RKO (cell line): ENCODE results near the gene LONRF3.

ENCODE experiments used
- DNase-seq: peaks from one replicate; pipeline ENCODE4 v3.0.0-alpha.2; 2016; ENCODE audit warnings: low spot score

LONRF3 gene

GRCh38 chrX:119036107-119037029, 62.0 kb downstream of the LONRF3 start:
- no peak for DNase-seq

- DNase-seq: no peak
Measured at GRCh38 chrX:119040432-119040831, 66.0 kb downstream of the LONRF3 start.

GRCh38 chrX:119041175-119041574, 66.8 kb downstream of the LONRF3 start:
- DNase-seq: peak; percentile 88

- no peak for DNase-seq
Measured at GRCh38 chrX:119042040-119042439, 67.6 kb downstream of the LONRF3 start.

- DNase-seq: no peak
Measured at GRCh38 chrX:119042996-119043395, 68.6 kb downstream of the LONRF3 start.

GRCh38 chrX:119045884-119046283, 71.5 kb downstream of the LONRF3 start:
- no peak for DNase-seq

GRCh38 chrX:119055687-119056086, 81.3 kb downstream of the LONRF3 start:
- no peak for DNase-seq

GRCh38 chrX:119062750-119063374, 88.4 kb downstream of the LONRF3 start:
- DNase-seq: no peak

- DNase-seq: no peak
Measured at GRCh38 chrX:119063428-119063827, 89.0 kb downstream of the LONRF3 start.

- DNase-seq: peak; percentile 73
Measured at GRCh38 chrX:119067023-119067739, 92.8 kb downstream of the LONRF3 start.
